Right lobe of liver (tissue), 6 donors: Measurements from ENCODE around the gene PRKCA. TPM values are rescaled to one million over a fixed set of nuclear protein-coding genes. Genes with fewer than 3 reads are reported as not detected.
"Not testable (repeated sequence)": the region's sequence is repeated elsewhere in the genome, so short reads cannot be mapped to it uniquely, and the experiment has no call there.

Source experiments
- ATAC-seq, 4 donors: fragments of 200-7000 bp; cut with Tn5 transposase; one replicate each; pipeline ENCODE4 v1.9.1; 2020; ENCODE audit warnings: mild to moderate bottlenecking in 4 of 4, moderate library complexity in 4 of 4
- DNase-seq, 3 donors: peaks; one replicate each; pipeline ENCODE4 v3.0.0-alpha.2; 2020
- H3K27ac ChIP-seq, 3 donors: fragments of 200-600 bp; one replicate each; pipeline ENCODE4 v1.8.0; 2022
- H3K27me3 ChIP-seq, 2 donors: fragments of 200-600 bp; one replicate each; pipeline ENCODE4 v1.8.0; 2022
- H3K36me3 ChIP-seq, 4 donors: fragments of 200-600 bp; sonication (generic) in 1 of 4; one replicate each; pipeline versions ENCODE4 v1.5.1 to v1.8.0; 2017 to 2022; ENCODE audit warnings: control low read depth in 1 of 4
- H3K4me1 ChIP-seq, 4 donors: fragments of 200-600 bp; sonication (generic) in 1 of 4; one replicate each; pipeline versions ENCODE4 v1.5.1 to v1.8.0; 2017 to 2022; ENCODE audit warnings: control low read depth in 1 of 4
- H3K4me3 ChIP-seq, 3 donors: fragments of 200-600 bp; one replicate each; pipeline ENCODE4 v1.8.0; 2022
- H3K9me3 ChIP-seq, 4 donors: fragments of 200-600 bp; sonication (generic) in 1 of 4; one replicate each; pipeline versions ENCODE4 v1.5.1 to v1.8.0; 2017 to 2022; ENCODE audit warnings: control low read depth in 1 of 4
- POLR2A ChIP-seq: fragments of 450-650 bp; IDR thresholded peaks from one replicate; pipeline ENCODE4 v1.6.1; 2017; ENCODE audit warnings: antibody characterized with exemption, mild to moderate bottlenecking
- WGBS: methylation state at CpG from one replicate; pipeline ENCODE4 v1.1.6; 2018; ENCODE audit warnings: low coverage, low lambda C conversion rate; ENCODE audit not compliant: insufficient coverage; ENCODE audit errors: missing lambda C conversion rate; 5-methylcytosine and 5-hydroxymethylcytosine counted together
- intact Hi-C, 2 donors: fragments of 100-400 bp; cut with DNase I; formaldehyde crosslinking; loops; one replicate each; pipeline versions ENCODE4 v1.11.2 to v1.14.1; 2022
- total RNA-seq, 6 experiments: library from RNA; depleted of rRNA in 2 of 6; stranded (reverse); fragments of >200 nt in 2 of 6; fragmentation: NEBNext Ultra II Directional in 3 of 6; extraction: Animal tissue kit (Norgen Biotek cat#: 25700) in 3 of 6; gene quantifications; one replicate each; pipeline versions ENCODE4 v1.1.0 to v1.2.4, GENCODE V29; 2016 to 2023
- TF ChIP-seq, protein P1 (sequence below), 4 donors: fragments of 200-600 bp in 3 of 4; fragments of 450-650 bp in 1 of 4; IDR thresholded peaks; one replicate each; pipeline versions ENCODE4 v1.5.1 to v1.8.0; 2016 to 2022; ENCODE audit warnings: antibody characterized with exemption in 4 of 4, mild to moderate bottlenecking in 2 of 4
- donor health status: DM: no; HTN: yes; CAD: no.
- donor health status: DM: no; HTN: no; CAD: no.
- donor health status: DM: no; HTN: no; CAD: no.
- donor health status: DM: no; HTN: yes; CAD: no.
- donor health status: DM: no; HTN: yes; CAD: no.

PRKCA gene
- total RNA-seq, 6 experiments from 2014 or later: 11.7 to 23.0 (median 18.7) TPM

DNA sequence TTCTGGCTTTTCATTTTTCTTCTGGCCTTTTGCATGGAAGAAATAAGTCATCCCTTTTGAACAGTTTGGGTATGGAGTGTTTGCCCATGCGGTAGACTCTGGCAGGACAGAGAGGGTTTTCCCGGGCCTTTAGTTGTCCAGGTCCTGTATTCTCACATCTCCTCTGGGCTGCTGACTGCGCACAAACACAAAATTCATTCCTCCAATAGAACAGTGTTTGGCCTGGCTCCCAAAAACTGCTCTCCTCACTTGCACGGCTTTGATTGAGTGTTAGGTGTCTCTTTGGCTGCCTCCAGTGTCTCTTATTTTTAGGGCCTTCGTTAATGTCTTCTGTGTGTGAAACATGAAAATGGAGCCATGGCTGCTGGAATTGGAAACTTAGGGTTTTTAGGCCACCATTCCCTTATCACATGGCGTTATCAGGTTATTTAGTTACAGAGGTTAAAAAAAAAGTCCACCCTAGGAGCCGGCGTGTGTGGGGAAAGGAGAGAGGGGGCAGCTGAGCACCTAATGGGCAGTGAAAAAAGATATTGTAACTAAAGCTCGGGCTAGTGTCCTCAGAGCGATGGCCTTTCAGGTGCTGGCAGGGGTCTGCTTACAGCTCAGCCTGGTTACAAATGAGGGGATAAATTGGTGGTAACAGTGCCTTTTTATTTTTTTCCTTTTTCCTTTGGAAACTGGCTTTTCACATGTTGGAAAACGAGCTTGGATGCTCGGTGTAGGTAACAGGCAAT lies 47.3 kb downstream of the PRKCA start:
- no peaks in the 10 kb centered on the region for H3K36me3 ChIP-seq
- H3K27me3 ChIP-seq: no peaks in the 10 kb centered on the region
- no peak overlapping the region for H3K4me3 ChIP-seq
- WGBS: 60% methylated on average over 11 of the region's 12 CpGs
- TF ChIP-seq POLR2A: no peak
- TF ChIP-seq, protein P1, sequence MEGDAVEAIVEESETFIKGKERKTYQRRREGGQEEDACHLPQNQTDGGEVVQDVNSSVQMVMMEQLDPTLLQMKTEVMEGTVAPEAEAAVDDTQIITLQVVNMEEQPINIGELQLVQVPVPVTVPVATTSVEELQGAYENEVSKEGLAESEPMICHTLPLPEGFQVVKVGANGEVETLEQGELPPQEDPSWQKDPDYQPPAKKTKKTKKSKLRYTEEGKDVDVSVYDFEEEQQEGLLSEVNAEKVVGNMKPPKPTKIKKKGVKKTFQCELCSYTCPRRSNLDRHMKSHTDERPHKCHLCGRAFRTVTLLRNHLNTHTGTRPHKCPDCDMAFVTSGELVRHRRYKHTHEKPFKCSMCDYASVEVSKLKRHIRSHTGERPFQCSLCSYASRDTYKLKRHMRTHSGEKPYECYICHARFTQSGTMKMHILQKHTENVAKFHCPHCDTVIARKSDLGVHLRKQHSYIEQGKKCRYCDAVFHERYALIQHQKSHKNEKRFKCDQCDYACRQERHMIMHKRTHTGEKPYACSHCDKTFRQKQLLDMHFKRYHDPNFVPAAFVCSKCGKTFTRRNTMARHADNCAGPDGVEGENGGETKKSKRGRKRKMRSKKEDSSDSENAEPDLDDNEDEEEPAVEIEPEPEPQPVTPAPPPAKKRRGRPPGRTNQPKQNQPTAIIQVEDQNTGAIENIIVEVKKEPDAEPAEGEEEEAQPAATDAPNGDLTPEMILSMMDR (IDR thresholded peaks at IDR 0.05): no peak
- peak in 1 of 4 donors; percentile 8 for ATAC-seq
- no peak for DNase-seq
- no peaks in the 10 kb centered on the region for H3K9me3 ChIP-seq
- intact Hi-C loops: no loop called here
- no peak overlapping the region for H3K27ac ChIP-seq
- H3K4me1 ChIP-seq: peaks cover 0 to 40% (median 12%) of the 10 kb centered on the region in 4 donors

DNA sequence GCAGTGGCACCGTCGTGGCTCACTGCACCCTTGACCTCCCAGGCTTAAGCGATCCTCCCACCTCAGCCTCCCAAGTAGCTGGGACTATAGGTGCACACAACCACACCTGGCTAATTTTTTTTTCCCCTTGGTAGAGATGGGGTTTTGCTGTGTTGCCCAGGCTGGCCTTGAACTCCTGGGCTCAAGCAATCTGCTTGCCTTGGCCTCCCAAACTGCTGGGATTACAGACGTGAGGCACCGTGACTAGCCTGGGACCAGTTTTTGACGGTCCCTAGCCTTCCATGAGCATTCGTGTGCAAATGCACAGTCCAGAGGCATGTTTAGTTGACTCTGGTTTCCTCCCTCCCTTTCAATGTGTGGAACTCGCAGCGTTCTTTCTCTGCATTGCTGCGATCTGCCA lies 48.2 kb downstream of the PRKCA start:
- H3K27me3 ChIP-seq, ATAC-seq, DNase-seq, intact Hi-C loops, H3K4me3 ChIP-seq, H3K9me3 ChIP-seq, H3K27ac ChIP-seq, H3K36me3 ChIP-seq: not testable (repeated sequence)
- H3K4me1 ChIP-seq: peaks cover 0 to 36% (median 14%) of the 10 kb centered on the region in 4 donors
- 77% methylated on average over 7 of the region's 10 CpGs for WGBS

DNA sequence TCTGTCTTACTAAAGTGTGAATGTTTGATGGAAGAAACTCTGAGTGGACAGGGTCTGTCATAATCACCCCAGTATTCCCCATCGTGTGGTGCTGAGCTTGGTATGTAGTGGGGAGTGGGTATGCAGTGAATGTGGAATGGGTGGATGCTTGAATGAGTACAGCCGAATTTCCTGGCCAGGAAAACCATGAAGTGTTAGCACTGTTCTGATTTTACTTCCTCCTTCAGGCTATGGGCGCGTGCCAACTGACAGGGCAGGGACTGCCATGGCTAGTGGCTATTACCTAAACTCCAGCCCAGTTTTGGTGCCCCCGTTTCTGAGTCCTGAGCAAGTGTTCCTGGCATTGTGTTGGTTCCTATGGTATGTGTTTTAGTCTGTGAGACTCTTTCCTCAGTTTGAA lies 48.6 kb downstream of the PRKCA start:
- H3K36me3 ChIP-seq: no peaks in the 10 kb centered on the region
- ATAC-seq (peak; percentile 49 to 61 (median 52)), DNase-seq (peak in 1 of 3 donors; percentile 73)
- H3K4me3 ChIP-seq: no peak overlapping the region
- H3K9me3 ChIP-seq: no peaks in the 10 kb centered on the region
- TF ChIP-seq, protein P1 (IDR thresholded peaks at IDR 0.05): no peak
- no peak for TF ChIP-seq POLR2A
- intact Hi-C loops: no loop called here
- WGBS: 46% methylated on average over 3 of the region's 5 CpGs
- no peaks in the 10 kb centered on the region for H3K27me3 ChIP-seq
- H3K27ac ChIP-seq: no peak overlapping the region
- peaks cover 0 to 31% (median 14%) of the 10 kb centered on the region in 4 donors for H3K4me1 ChIP-seq

DNA sequence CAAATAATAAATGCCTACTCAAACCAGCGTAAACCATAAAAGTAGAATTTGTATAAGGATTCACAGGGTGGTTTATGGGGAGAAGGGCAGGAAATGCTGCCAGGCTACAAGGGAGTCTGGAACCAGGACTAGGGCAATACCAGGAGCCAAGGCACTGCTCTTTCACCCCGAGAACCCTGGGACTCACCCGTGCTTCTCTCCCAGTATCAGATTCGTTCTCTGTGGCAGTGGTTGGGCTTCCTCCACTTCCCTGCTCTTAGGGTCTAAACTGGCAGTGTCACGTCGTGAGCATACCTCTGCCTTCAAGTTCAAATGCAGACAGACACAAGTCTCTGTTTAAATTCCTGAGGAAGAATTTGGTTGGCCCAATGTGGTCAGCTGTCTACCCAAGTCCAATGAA lies 49.3 kb downstream of the PRKCA start:
- Histone ChIP-seq H3K9me3 (no peaks in the 10 kb centered on the region), H3K27ac (no peak overlapping the region), H3K27me3 (no peaks in the 10 kb centered on the region), H3K36me3 (no peaks in the 10 kb centered on the region), H3K4me3 (no peak overlapping the region), H3K4me1 (peaks cover 0 to 28% (median 14%) of the 10 kb centered on the region in 4 donors)
- intact Hi-C loops: no loop called here
- TF ChIP-seq, protein P1 (IDR thresholded peaks at IDR 0.05): no peak
- no peak for TF ChIP-seq POLR2A
- ATAC-seq (no peak), DNase-seq (no peak)
- WGBS: 93% methylated on average over 6 of the region's 6 CpGs

DNA sequence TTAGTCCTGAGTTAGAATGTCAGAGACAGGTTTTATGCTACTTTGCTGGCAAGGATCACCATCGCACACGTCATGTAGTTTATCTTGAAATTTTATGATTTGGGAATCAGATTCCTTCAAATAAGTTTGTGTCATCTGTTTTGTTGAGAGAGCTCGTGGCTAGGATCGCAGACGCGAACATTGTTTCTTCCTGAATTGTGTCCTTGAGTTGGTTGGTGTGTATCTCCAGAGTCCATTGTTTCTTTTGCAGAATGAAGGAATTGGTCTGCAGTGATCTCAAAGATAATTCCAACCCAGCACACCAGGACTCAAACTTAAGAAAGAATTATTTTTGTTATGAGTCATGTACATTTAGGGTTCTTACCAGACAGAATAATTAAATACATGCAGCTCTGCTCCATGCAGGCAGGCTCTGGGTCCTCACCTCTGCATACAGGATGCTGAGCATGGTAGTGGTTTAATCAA lies 51.6 kb downstream of the PRKCA start:
- TF ChIP-seq, protein P1 (IDR thresholded peaks at IDR 0.05): no peak
- TF ChIP-seq POLR2A: no peak
- H3K4me1 ChIP-seq: peaks cover 0 to 17% (median 5%) of the 10 kb centered on the region in 4 donors
- no peak overlapping the region for H3K4me3 ChIP-seq
- no peak for DNase-seq
- intact Hi-C loops: no loop called here
- H3K36me3 ChIP-seq: no peaks in the 10 kb centered on the region
- H3K27ac ChIP-seq: no peak overlapping the region
- WGBS: 79% methylated on average over 6 of the region's 6 CpGs
- H3K27me3 ChIP-seq: no peaks in the 10 kb centered on the region
- no peak for ATAC-seq
- no peaks in the 10 kb centered on the region for H3K9me3 ChIP-seq
